SK-N-SH (cell line): ENCODE results near the gene NOTCH3. TPM values are rescaled to one million over a fixed set of nuclear protein-coding genes. Genes with fewer than 3 reads are reported as not detected.

ENCODE experiments used
- CTCF ChIA-PET: fragments of 300-600, 350-600 bp; formaldehyde crosslinking; extraction: SDS; loops from one replicate; lab custom pipeline; 2021; lab: Yijun Ruan, JAX
- POLR2A ChIA-PET: fragments of 350-600 bp; sonication (Branson Sonifier 250); formaldehyde crosslinking; extraction: SDS; loops from one replicate; lab custom pipeline; 2020; ENCODE audit warnings: antibody characterized with exemption, inconsistent platforms; lab: Yijun Ruan, JAX
- DNase-seq: peaks from one replicate; pipeline ENCODE4 v3.0.0; 2012
- H2AFZ ChIP-seq: fragments of 200-600 bp; sonication (generic); 2 replicates; pipeline ENCODE4 v1.8.1; 2016; ENCODE audit warnings: antibody characterized with exemption, mild to moderate bottlenecking, low read depth
- H3F3A ChIP-seq: fragments of 200-600 bp; sonication (generic); replicated peaks from 2 replicates; pipeline ENCODE3; 2016; ENCODE audit warnings: antibody characterized with exemption, mild to moderate bottlenecking; ENCODE audit not compliant: insufficient read depth
- H3K27ac ChIP-seq, 2 experiments: fragments of 200-500 bp in 1 of 2; fragments of 200-600 bp in 1 of 2; sonication (Bioruptor generic) in 1 of 2; sonication (generic), shearing (Covaris generic) in 1 of 2; 2 replicates each; pipeline versions ENCODE4 v1.5.1 to v1.6.1; 2014 to 2016; ENCODE audit warnings: low read depth in 2 of 2, inconsistent platforms in 1 of 2, low read length in 1 of 2, mild to moderate bottlenecking in 1 of 2, mixed read lengths in 1 of 2
- H3K27me3 ChIP-seq: fragments of 200-600 bp; sonication (generic), shearing (Covaris generic); 2 replicates; pipeline ENCODE4 v1.6.1; 2016; ENCODE audit warnings: mixed run types; ENCODE audit not compliant: insufficient read depth
- H3K36me3 ChIP-seq, 2 experiments: fragments of 200-500 bp in 1 of 2; fragments of 200-600 bp in 1 of 2; sonication (Bioruptor generic) in 1 of 2; sonication (generic) in 1 of 2; replicated peaks in 1 of 2; 2 replicates each; pipeline versions ENCODE3 to v1.5.1; 2014 to 2016; ENCODE audit warnings: low read length in 1 of 2, mild to moderate bottlenecking in 1 of 2; ENCODE audit not compliant: insufficient read depth in 2 of 2, control insufficient read depth in 1 of 2
- H3K4me1 ChIP-seq, 2 experiments: fragments of 200-500 bp in 1 of 2; fragments of 200-600 bp in 1 of 2; sonication (Bioruptor generic) in 1 of 2; sonication (generic), shearing (Covaris generic) in 1 of 2; 2 replicates each; pipeline versions ENCODE4 v1.5.1 to v1.6.1; 2014 to 2016; ENCODE audit warnings: low read depth in 1 of 2, low read length in 1 of 2, mixed run types in 1 of 2; ENCODE audit not compliant: insufficient read depth in 2 of 2, control insufficient read depth in 1 of 2
- H3K4me2 ChIP-seq: fragments of 200-600 bp; sonication (generic), shearing (Covaris generic); 2 replicates; pipeline ENCODE4 v1.6.1; 2017; ENCODE audit warnings: mixed run types
- H3K4me3 ChIP-seq, 2 experiments: fragments of 200-500 bp in 1 of 2; fragments of 200-600 bp in 1 of 2; sonication (Bioruptor generic) in 1 of 2; sonication (generic), shearing (Covaris generic) in 1 of 2; 2 replicates each; pipeline versions ENCODE4 v1.5.1 to v1.8.1; 2014 to 2016; ENCODE audit warnings: low read depth in 2 of 2, inconsistent platforms in 1 of 2, low read length in 1 of 2, mild to moderate bottlenecking in 1 of 2, mixed read lengths in 1 of 2, moderate library complexity in 1 of 2
- H3K79me2 ChIP-seq: fragments of 200-600 bp; sonication (generic); 2 replicates; pipeline ENCODE4 v1.8.1; 2017; ENCODE audit warnings: mild to moderate bottlenecking; ENCODE audit not compliant: insufficient read depth
- H3K9ac ChIP-seq: fragments of 200-600 bp; sonication (generic); 2 replicates; pipeline ENCODE4 v1.6.1; 2017; ENCODE audit warnings: mixed run types
- H3K9me2 ChIP-seq: fragments of 200-600 bp; sonication (generic); 2 replicates; pipeline ENCODE4 v1.6.1; 2017; ENCODE audit warnings: mixed run types
- H3K9me3 ChIP-seq: fragments of 200-600 bp; sonication (generic); 2 replicates; pipeline ENCODE4 v1.6.1; 2017; ENCODE audit warnings: mixed run types, mild to moderate bottlenecking, moderate library complexity
- H4K20me1 ChIP-seq: fragments of 200-600 bp; sonication (generic); 2 replicates; pipeline ENCODE4 v1.6.1; 2017; ENCODE audit warnings: mild to moderate bottlenecking, mixed run types; ENCODE audit not compliant: insufficient read depth
- CHD2 ChIP-seq: fragments of 150-350 bp; IDR thresholded peaks from 2 replicates; pipeline ENCODE4 v1.6.1; 2018; ENCODE audit warnings: low read length; ENCODE audit not compliant: partially characterized antibody
- ELF1 ChIP-seq: IDR thresholded peaks from 2 replicates; pipeline ENCODE4 v1.4.0; 2012
- EP300 ChIP-seq, 2 experiments: IDR thresholded peaks; 2 replicates each; pipeline versions ENCODE4 v1.4.0 to v1.6.1; 2012; ENCODE audit warnings: borderline replicate concordance in 1 of 2, low read depth in 1 of 2, low read length in 1 of 2
- FOXJ3 ChIP-seq: sonication (generic); formaldehyde crosslinking; IDR thresholded peaks from 2 replicates; pipeline ENCODE4 v1.5.1; 2020; ENCODE audit warnings: mild to moderate bottlenecking, missing genetic modification reagents
- FOXM1 ChIP-seq: IDR thresholded peaks from 2 replicates; pipeline ENCODE4 v1.4.0; 2012; ENCODE audit warnings: low read depth, mild to moderate bottlenecking
- GATA2 ChIP-seq: sonication (generic); formaldehyde crosslinking; IDR thresholded peaks from 2 replicates; pipeline ENCODE4 v1.5.0; 2020; ENCODE audit warnings: mild to moderate bottlenecking, missing genetic modification reagents
- MEF2A ChIP-seq: IDR thresholded peaks from 2 replicates; pipeline ENCODE4 v1.4.0; 2012; ENCODE audit warnings: low read depth, borderline replicate concordance
- MXI1 ChIP-seq: IDR thresholded peaks from 2 replicates; pipeline ENCODE4 v1.6.1; 2012; ENCODE audit warnings: mild to moderate bottlenecking, low read depth, low read length, improper control_type of control experiment
- NRF1 ChIP-seq: IDR thresholded peaks from 2 replicates; pipeline ENCODE4 v1.6.1; 2012; ENCODE audit warnings: low read depth, mild to moderate bottlenecking, low read length
- POLR2AphosphoS5 ChIP-seq: IDR thresholded peaks from 2 replicates; pipeline ENCODE4 v1.6.1; 2012; ENCODE audit warnings: low read depth, low read length
- RCOR1 ChIP-seq: fragments of 150-350 bp; IDR thresholded peaks from 2 replicates; pipeline ENCODE4 v1.6.1; 2017; ENCODE audit warnings: antibody characterized with exemption, low read length
- SIN3A ChIP-seq: IDR thresholded peaks from 2 replicates; pipeline ENCODE4 v1.6.1; 2012; ENCODE audit warnings: low read depth, mild to moderate bottlenecking, low read length, moderate library complexity, borderline replicate concordance
- TEAD4 ChIP-seq: IDR thresholded peaks from 2 replicates; pipeline ENCODE4 v1.4.0; 2012; ENCODE audit warnings: mild to moderate bottlenecking, borderline replicate concordance; ENCODE audit not compliant: insufficient read depth
- YY1 ChIP-seq: IDR thresholded peaks from 2 replicates; pipeline ENCODE4 v1.4.0; 2012; ENCODE audit warnings: low read depth, mild to moderate bottlenecking
- WGBS: methylation state at CpG from one replicate; pipeline ENCODE4 v1.1.6; 2017; ENCODE audit warnings: low lambda C conversion rate; 5-methylcytosine and 5-hydroxymethylcytosine counted together
- polyA plus RNA-seq, 3 experiments: library from polyadenylated mRNA; depleted of rRNA; stranded (reverse); fragments of >200 nt; gene quantifications; 2 replicates each; pipeline ENCODE4 v1.2.3, GENCODE V29; 2012
- TF ChIP-seq, protein P1 (sequence below): fragments of 150-350 bp; IDR thresholded peaks from 2 replicates; pipeline ENCODE4 v1.6.1; 2017; ENCODE audit warnings: antibody characterized with exemption, low read length, low read depth, borderline replicate concordance
- TF ChIP-seq, protein P2 (sequence below): fragments of 150-350 bp; IDR thresholded peaks from 2 replicates; pipeline ENCODE4 v1.6.1; 2016; ENCODE audit warnings: mild to moderate bottlenecking, low read depth, low read length
- TF ChIP-seq, protein P3 (sequence below): IDR thresholded peaks from 2 replicates; pipeline ENCODE4 v1.6.1; 2012; ENCODE audit warnings: mild to moderate bottlenecking, low read depth, low read length, moderate library complexity
- TF ChIP-seq, protein P4 (sequence below): IDR thresholded peaks from 2 replicates; pipeline ENCODE4; 2012

The NOTCH3 gene
- polyA plus RNA-seq, 1 of the 3 experiments (the other 2 are of a cell fraction) = 7.0 TPM

DNA sequence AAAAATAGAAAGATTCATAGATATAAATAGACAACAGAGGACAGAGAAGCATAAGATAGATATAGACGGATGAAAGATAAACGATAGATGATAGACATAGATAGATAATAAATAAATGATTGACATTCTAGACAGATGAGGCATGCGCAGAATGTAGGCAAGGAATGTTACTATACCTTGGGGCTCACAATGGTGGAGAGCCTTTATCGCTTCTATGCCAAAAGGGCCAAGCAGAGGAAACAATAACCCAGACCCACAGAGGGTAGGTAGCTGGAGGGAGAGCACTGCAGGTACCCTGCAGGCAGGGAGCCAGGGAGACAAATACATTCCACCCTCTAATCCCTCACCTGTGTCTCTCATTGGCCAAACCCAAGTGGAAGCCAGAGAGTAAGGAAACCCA is 44.4 kb downstream of the NOTCH3 start:
- H3K27me3 ChIP-seq = peaks cover 6% of the 10 kb centered on the region; the same call in 1 of the 2 replicates
- no peaks in the 10 kb centered on the region for H3K9me3 ChIP-seq
- ChIA-PET POLR2A (no interaction called here), CTCF (interaction anchor here (3.4 kb wide), 1 partner anchor 64 kb away, joined by 16 read pairs; no protein-coding TSS in a partner anchor)
- no peak overlapping the region for H3K4me3 ChIP-seq
- H4K20me1 ChIP-seq = no peaks in the 10 kb centered on the region
- H3K9me2 ChIP-seq = no peaks in the 10 kb centered on the region
- no peaks in the 10 kb centered on the region for H3F3A ChIP-seq
- H2AFZ ChIP-seq = no peak overlapping the region
- DNase-seq = no peak
- no peak overlapping the region for H3K27ac ChIP-seq
- H3K4me1 ChIP-seq = no peaks in the 10 kb centered on the region
- H3K4me2 ChIP-seq = no peak overlapping the region
- H3K36me3 ChIP-seq = no peaks in the 10 kb centered on the region
- 37% methylated on average over 4 of the region's 4 CpGs for WGBS
- no peak for TF ChIP-seq FOXM1
- TF ChIP-seq CHD2 = no peak
- TF ChIP-seq NRF1 = no peak
- TF ChIP-seq EP300 (IDR thresholded peaks at IDR 0.05; ENCODE audit: borderline replicate concordance in 1 of 2, low read depth in 1 of 2, low read length in 1 of 2) = no peak
- TF ChIP-seq TEAD4 = no peak
- no peak for TF ChIP-seq GATA2 (CRISPR knock-in tag)
- TF ChIP-seq MXI1 = no peak
- TF ChIP-seq, protein P1, sequence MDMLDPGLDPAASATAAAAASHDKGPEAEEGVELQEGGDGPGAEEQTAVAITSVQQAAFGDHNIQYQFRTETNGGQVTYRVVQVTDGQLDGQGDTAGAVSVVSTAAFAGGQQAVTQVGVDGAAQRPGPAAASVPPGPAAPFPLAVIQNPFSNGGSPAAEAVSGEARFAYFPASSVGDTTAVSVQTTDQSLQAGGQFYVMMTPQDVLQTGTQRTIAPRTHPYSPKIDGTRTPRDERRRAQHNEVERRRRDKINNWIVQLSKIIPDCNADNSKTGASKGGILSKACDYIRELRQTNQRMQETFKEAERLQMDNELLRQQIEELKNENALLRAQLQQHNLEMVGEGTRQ = no peak
- TF ChIP-seq, protein P2, sequence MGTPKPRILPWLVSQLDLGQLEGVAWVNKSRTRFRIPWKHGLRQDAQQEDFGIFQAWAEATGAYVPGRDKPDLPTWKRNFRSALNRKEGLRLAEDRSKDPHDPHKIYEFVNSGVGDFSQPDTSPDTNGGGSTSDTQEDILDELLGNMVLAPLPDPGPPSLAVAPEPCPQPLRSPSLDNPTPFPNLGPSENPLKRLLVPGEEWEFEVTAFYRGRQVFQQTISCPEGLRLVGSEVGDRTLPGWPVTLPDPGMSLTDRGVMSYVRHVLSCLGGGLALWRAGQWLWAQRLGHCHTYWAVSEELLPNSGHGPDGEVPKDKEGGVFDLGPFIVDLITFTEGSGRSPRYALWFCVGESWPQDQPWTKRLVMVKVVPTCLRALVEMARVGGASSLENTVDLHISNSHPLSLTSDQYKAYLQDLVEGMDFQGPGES = no peak
- no peak for TF ChIP-seq RCOR1
- no peak for TF ChIP-seq ELF1
- no peak for TF ChIP-seq YY1
- H3K79me2 ChIP-seq = no peaks in the 10 kb centered on the region
- H3K9ac ChIP-seq = no peak overlapping the region

DNA sequence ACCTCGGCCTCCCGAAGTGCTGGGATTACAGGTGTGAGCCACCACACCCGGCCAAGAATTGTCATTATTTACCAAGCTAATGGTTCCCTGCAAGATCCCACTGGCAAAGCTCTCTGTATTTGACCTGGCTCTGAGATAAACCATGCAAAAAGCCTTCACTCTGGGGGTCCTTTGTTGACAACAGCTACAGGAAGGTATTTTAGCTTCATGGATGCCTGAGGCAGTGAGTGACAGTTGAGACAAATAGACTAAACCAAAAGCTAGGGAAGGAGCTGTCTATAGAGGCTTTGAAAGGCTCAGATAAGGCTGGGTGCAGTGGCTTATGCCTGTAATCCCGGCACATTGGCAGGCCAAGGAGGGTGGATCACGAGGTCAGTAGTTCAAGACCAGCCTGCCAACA is 45.5 kb downstream of the NOTCH3 start:
- Histone ChIP-seq H3K9ac (no peak overlapping the region), H3K27ac (no peak overlapping the region), H3K36me3 (no peaks in the 10 kb centered on the region), H3K79me2 (no peaks in the 10 kb centered on the region), H3K27me3 (peaks cover 6% of the 10 kb centered on the region; the same call in 1 of the 2 replicates), H3K4me1 (no peaks in the 10 kb centered on the region), H3K9me3 (no peaks in the 10 kb centered on the region), H3K4me3 (no peak overlapping the region), H3K4me2 (no peak overlapping the region), H3K9me2 (no peaks in the 10 kb centered on the region), H4K20me1 (no peaks in the 10 kb centered on the region), H3F3A (no peaks in the 10 kb centered on the region), H2AFZ (no peak overlapping the region)
- WGBS = 23% methylated on average over 5 of the region's 5 CpGs
- CTCF ChIA-PET = interaction anchor here (0.6 to 7.4 kb wide), 8 partner anchors 13 to 258 kb away, joined by 3 to 105 read pairs (median 4); no protein-coding TSS in a partner anchor
- DNase-seq = no peak
- POLR2A ChIA-PET = no interaction called here
- TF ChIP-seq GATA2 (CRISPR knock-in tag) = no peak
- TF ChIP-seq, protein P3, sequence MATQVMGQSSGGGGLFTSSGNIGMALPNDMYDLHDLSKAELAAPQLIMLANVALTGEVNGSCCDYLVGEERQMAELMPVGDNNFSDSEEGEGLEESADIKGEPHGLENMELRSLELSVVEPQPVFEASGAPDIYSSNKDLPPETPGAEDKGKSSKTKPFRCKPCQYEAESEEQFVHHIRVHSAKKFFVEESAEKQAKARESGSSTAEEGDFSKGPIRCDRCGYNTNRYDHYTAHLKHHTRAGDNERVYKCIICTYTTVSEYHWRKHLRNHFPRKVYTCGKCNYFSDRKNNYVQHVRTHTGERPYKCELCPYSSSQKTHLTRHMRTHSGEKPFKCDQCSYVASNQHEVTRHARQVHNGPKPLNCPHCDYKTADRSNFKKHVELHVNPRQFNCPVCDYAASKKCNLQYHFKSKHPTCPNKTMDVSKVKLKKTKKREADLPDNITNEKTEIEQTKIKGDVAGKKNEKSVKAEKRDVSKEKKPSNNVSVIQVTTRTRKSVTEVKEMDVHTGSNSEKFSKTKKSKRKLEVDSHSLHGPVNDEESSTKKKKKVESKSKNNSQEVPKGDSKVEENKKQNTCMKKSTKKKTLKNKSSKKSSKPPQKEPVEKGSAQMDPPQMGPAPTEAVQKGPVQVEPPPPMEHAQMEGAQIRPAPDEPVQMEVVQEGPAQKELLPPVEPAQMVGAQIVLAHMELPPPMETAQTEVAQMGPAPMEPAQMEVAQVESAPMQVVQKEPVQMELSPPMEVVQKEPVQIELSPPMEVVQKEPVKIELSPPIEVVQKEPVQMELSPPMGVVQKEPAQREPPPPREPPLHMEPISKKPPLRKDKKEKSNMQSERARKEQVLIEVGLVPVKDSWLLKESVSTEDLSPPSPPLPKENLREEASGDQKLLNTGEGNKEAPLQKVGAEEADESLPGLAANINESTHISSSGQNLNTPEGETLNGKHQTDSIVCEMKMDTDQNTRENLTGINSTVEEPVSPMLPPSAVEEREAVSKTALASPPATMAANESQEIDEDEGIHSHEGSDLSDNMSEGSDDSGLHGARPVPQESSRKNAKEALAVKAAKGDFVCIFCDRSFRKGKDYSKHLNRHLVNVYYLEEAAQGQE = no peak
- no peak for TF ChIP-seq POLR2AphosphoS5
- TF ChIP-seq, protein P2 = no peak
- no peak for TF ChIP-seq SIN3A
- TF ChIP-seq FOXJ3 = no peak
- TF ChIP-seq, protein P1 = no peak
- TF ChIP-seq TEAD4 = no peak
- TF ChIP-seq MEF2A = no peak
- TF ChIP-seq, protein P4, sequence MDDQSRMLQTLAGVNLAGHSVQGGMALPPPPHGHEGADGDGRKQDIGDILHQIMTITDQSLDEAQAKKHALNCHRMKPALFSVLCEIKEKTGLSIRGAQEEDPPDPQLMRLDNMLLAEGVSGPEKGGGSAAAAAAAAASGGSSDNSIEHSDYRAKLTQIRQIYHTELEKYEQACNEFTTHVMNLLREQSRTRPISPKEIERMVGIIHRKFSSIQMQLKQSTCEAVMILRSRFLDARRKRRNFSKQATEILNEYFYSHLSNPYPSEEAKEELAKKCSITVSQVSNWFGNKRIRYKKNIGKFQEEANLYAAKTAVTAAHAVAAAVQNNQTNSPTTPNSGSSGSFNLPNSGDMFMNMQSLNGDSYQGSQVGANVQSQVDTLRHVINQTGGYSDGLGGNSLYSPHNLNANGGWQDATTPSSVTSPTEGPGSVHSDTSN = no peak
- TF ChIP-seq RCOR1 = no peak
- TF ChIP-seq NRF1 = no peak
